OCI-LY3 (cell line): ENCODE measurements around the gene PKD1L1.

Experiments used
- EZH2phosphoT487 ChIP-seq: fragments of 200-600 bp; shearing (Covaris generic); IDR thresholded peaks from 2 replicates; pipeline ENCODE4 v1.6.1; 2018; ENCODE audit warnings: antibody characterized with exemption, mixed run types, low read depth
- TF ChIP-seq, protein P1 (sequence below): fragments of 200-600, 300-600 bp; sonication (generic); IDR thresholded peaks from 2 replicates; pipeline ENCODE4 v1.5.1; 2014; ENCODE audit warnings: antibody characterized with exemption, low read length, low read depth

DNA sequence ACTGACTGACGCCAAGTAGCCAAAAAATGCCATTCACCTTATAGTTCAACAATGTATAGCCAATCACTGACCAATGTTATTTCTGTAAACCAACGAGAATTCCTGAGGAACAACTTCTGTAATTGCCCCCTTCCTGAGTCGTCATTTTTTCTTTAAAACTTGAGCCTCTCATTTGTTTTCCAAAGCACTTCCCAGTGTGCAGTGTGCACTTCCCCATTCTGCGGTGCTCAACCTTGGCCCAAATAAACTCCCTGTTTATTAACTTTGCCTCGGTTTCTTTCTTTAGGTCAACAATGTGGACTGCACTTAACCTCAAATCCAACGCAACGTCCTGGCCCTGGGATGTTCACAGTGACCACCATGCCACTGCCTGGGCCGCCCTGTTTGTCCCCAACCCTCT lies 15.1 kb downstream of the PKD1L1 start:
- TF ChIP-seq, protein P1, sequence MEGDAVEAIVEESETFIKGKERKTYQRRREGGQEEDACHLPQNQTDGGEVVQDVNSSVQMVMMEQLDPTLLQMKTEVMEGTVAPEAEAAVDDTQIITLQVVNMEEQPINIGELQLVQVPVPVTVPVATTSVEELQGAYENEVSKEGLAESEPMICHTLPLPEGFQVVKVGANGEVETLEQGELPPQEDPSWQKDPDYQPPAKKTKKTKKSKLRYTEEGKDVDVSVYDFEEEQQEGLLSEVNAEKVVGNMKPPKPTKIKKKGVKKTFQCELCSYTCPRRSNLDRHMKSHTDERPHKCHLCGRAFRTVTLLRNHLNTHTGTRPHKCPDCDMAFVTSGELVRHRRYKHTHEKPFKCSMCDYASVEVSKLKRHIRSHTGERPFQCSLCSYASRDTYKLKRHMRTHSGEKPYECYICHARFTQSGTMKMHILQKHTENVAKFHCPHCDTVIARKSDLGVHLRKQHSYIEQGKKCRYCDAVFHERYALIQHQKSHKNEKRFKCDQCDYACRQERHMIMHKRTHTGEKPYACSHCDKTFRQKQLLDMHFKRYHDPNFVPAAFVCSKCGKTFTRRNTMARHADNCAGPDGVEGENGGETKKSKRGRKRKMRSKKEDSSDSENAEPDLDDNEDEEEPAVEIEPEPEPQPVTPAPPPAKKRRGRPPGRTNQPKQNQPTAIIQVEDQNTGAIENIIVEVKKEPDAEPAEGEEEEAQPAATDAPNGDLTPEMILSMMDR, result no peak
- no peak for TF ChIP-seq EZH2phosphoT487
